GM18499 (cell line): ENCODE results near the gene AQP6.

Source experiments
- ATAC-seq: cut with Tn5 transposase; IDR thresholded peaks from one replicate; pipeline ENCODE4 v1.9.1; 2021; ENCODE audit warnings: moderate number of reproducible peaks; ENCODE audit not compliant: insufficient read depth, unreplicated experiment

AQP6 gene

GRCh38 chr12:50021031-50021430 is 48.3 kb downstream of the AQP6 start:
- no peak for ATAC-seq

GRCh38 chr12:50022903-50023302 is 50.2 kb downstream of the AQP6 start:
- no peak for ATAC-seq

- no peak for ATAC-seq
These were observed 51.5 kb downstream of the AQP6 start for GRCh38 chr12:50024227-50024626.

- ATAC-seq, result no peak
These were observed 52.0 kb downstream of the AQP6 start for GRCh38 chr12:50024805-50025186.

GRCh38 chr12:50025187-50026059 is 52.7 kb downstream of the AQP6 start, which contains the start of gene RACGAP1:
RACGAP1 (minus strand) TSS chr12:50025494; CDS start chr12:50016715, 8,779 bp downstream.
- ATAC-seq, result peak; percentile 91

GRCh38 chr12:50026691-50027090 is 53.9 kb downstream of the AQP6 start:
- no peak for ATAC-seq
